Measurements from ENCODE around the gene LBHD2.
A peak's percentile ranks its signal among the peaks of the same experiment; 100 is the strongest.

The LBHD2 gene

DNA sequence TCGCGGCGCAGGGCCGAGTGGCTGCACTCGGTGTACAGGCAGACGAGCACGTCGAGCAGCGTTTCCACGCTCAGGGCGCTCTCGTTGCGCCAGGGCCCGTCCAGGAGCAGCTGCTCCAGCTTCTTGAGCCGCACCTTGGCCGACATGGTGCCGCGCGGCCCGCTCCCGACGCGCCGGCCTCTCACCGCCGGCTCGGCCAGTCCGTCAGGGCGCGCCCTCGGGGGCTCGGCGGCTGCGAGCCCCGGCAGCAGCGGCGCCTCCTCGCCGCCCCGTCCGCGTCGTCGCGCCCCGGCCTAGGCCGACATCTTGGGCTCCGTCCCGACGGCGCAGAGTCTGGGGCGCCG lies 27.0 kb upstream of the LBHD2 start:
- Histone ChIP-seq H3K9me3 (ENCODE audit: control insufficient read depth in 5 of 5, low read length in 5 of 5) (no peaks in the 10 kb centered on the region), H3K4me1 (ENCODE audit: control insufficient read depth in 5 of 5, insufficient read depth in 5 of 5, low read length in 5 of 5) (peaks cover 4 to 50% (median 37%) of the 10 kb centered on the region in 5 donors), H3K36me3 (ENCODE audit: control insufficient read depth in 5 of 5, insufficient read depth in 5 of 5, low read length in 5 of 5) (no peaks in the 10 kb centered on the region), H3K4me3 (ENCODE audit: low read depth in 1 of 5, low read length in 5 of 5) (peak overlapping the region in 4 of 5 donors; percentile 81 to 97 (median 88)), H3K27me3 (ENCODE audit: control insufficient read depth in 5 of 5, insufficient read depth in 4 of 5, low read length in 5 of 5) (no peaks in the 10 kb centered on the region), H3K27ac (ENCODE audit: low read depth, low read length) (peak overlapping the region; percentile 85), H3K9ac (ENCODE audit: low read length in 5 of 5) (peak overlapping the region in 4 of 5 donors; percentile 61 to 92 (median 86))

GRCh38 chr14:103057372-103058163 lies 26.4 kb upstream of the LBHD2 start, which contains the start of gene CDC42BPB:
Gene CDC42BPB (minus strand): TSS chr14:103057549. CDS start chr14:103057173, 376 bp downstream.
- Histone ChIP-seq H3K9ac (ENCODE audit: low read length in 5 of 5) (peak within 1 kb of the TSS in 4 of 5 donors; percentile 77 to 92 (median 86)), H3K4me3 (ENCODE audit: low read depth in 1 of 5, low read length in 5 of 5) (peak within 1 kb of the TSS; percentile 70 to 97 (median 82)), H3K36me3 (ENCODE audit: control insufficient read depth in 5 of 5, insufficient read depth in 5 of 5, low read length in 5 of 5) (no peaks in the 10 kb centered on the region), H3K27ac (ENCODE audit: low read depth, low read length) (peak within 1 kb of the TSS; percentile 85), H3K4me1 (ENCODE audit: control insufficient read depth in 5 of 5, insufficient read depth in 5 of 5, low read length in 5 of 5) (peaks cover 1 to 50% (median 37%) of the 10 kb centered on the region in 5 donors), H3K27me3 (ENCODE audit: control insufficient read depth in 5 of 5, insufficient read depth in 4 of 5, low read length in 5 of 5) (no peaks in the 10 kb centered on the region), H3K9me3 (ENCODE audit: control insufficient read depth in 5 of 5, low read length in 5 of 5) (no peaks in the 10 kb centered on the region)

DNA sequence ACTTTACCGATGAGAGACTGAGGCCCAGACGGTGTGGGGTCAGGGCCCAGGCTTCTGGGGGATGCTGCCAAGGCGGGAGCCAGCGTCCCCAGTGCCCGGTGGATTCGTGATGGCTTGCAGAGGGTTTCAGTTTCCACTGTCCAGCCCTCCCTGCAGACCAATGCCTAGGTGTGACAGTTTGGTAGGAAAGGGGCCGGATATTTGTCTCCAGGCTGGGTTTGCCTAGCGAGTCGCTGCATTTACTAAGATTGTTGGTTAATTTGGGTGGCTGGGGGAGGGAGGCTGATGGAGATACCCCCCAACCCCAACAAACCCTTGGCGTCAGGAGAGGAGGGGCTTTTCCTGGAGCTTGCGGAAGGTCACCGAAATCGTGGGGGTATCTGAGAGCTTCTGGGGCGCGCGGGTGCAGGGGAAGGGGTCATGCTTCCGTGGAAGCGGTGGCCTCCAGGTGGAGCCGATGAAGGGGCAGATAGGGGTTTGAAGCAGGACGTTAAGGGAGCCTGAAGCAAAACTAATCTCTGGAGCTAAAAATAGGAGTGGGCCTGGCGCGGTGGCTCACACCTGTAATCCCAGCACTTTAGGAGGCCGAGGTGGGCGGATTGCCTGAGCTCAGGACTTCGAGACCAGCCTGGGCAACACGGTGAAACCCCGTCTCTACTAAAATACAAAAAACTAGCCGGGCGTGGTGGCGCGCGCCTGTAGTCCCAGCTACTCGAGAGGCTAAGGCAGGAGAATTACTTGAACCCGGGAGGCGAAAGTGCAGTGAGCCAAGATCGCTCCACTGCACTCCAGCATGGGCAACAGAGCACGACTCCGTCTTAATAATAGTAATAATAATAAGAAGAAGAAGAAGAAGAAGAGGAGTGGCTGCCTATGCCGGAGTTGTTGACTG lies 25.6 kb upstream of the LBHD2 start:
- Histone ChIP-seq H3K9ac (ENCODE audit: low read length in 5 of 5) (peak overlapping the region in 4 of 5 donors; percentile 66 to 84 (median 74)), H3K27me3 (ENCODE audit: control insufficient read depth in 5 of 5, insufficient read depth in 4 of 5, low read length in 5 of 5) (no peaks in the 10 kb centered on the region), H3K27ac (ENCODE audit: low read depth, low read length) (peak overlapping the region; percentile 76), H3K9me3 (ENCODE audit: control insufficient read depth in 5 of 5, low read length in 5 of 5) (no peaks in the 10 kb centered on the region), H3K36me3 (ENCODE audit: control insufficient read depth in 5 of 5, insufficient read depth in 5 of 5, low read length in 5 of 5) (no peaks in the 10 kb centered on the region), H3K4me1 (ENCODE audit: control insufficient read depth in 5 of 5, insufficient read depth in 5 of 5, low read length in 5 of 5) (peaks cover 0 to 50% (median 37%) of the 10 kb centered on the region in 5 donors), H3K4me3 (ENCODE audit: low read depth in 1 of 5, low read length in 5 of 5) (peak overlapping the region; percentile 70 to 79 (median 75))

- Histone ChIP-seq H3K9me3 (ENCODE audit: control insufficient read depth in 5 of 5, low read length in 5 of 5) (no peaks in the 10 kb centered on the region), H3K4me1 (ENCODE audit: control insufficient read depth in 5 of 5, insufficient read depth in 5 of 5, low read length in 5 of 5) (peaks cover 0 to 43% (median 35%) of the 10 kb centered on the region in 5 donors), H3K27me3 (ENCODE audit: control insufficient read depth in 5 of 5, insufficient read depth in 4 of 5, low read length in 5 of 5) (no peaks in the 10 kb centered on the region), H3K27ac (ENCODE audit: low read depth, low read length) (no peak overlapping the region), H3K4me3 (ENCODE audit: low read depth in 1 of 5, low read length in 5 of 5) (no peak overlapping the region), H3K9ac (ENCODE audit: low read length in 5 of 5) (no peak overlapping the region), H3K36me3 (ENCODE audit: control insufficient read depth in 5 of 5, insufficient read depth in 5 of 5, low read length in 5 of 5) (no peaks in the 10 kb centered on the region)
These were observed 24.5 kb upstream of the LBHD2 start for GRCh38 chr14:103059556-103059955.

DNA sequence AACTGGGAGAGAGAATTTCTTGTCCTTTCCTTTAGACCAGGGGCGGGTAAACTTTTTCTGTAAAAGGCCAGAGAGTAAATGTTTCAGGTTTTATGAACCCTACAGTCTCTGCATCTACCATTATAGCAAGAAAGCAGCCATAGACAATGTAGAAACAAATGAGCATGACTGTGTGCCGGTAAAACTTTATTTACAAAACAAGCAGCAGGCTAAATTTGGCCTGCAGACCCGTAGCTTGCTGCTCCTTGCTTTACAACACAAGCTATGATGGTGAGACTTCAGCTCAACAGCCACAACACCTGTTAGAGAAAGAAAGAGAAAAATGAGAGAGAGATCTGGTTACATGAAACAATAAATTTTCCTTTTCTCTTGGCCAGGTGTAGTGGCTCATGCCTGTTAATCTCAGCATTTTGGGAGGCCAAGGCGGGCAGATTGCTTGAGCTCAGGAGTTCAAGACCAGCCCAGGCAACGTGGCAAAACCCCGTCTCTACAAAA lies 22.5 kb upstream of the LBHD2 start:
- H3K27me3 ChIP-seq (ENCODE audit: control insufficient read depth in 5 of 5, insufficient read depth in 4 of 5, low read length in 5 of 5) = no peaks in the 10 kb centered on the region
- H3K4me1 ChIP-seq (ENCODE audit: control insufficient read depth in 5 of 5, insufficient read depth in 5 of 5, low read length in 5 of 5) = peaks cover 3 to 30% (median 25%) of the 10 kb centered on the region in 5 donors
- H3K36me3 ChIP-seq (ENCODE audit: control insufficient read depth in 5 of 5, insufficient read depth in 5 of 5, low read length in 5 of 5) = no peaks in the 10 kb centered on the region
- H3K9me3 ChIP-seq (ENCODE audit: control insufficient read depth in 5 of 5, low read length in 5 of 5) = no peaks in the 10 kb centered on the region
- no peak overlapping the region for H3K4me3 ChIP-seq (ENCODE audit: low read depth in 1 of 5, low read length in 5 of 5)
- H3K9ac ChIP-seq (ENCODE audit: low read length in 5 of 5) = no peak overlapping the region
- H3K27ac ChIP-seq (ENCODE audit: low read depth, low read length) = no peak overlapping the region

- Histone ChIP-seq H3K27me3 (ENCODE audit: control insufficient read depth in 5 of 5, insufficient read depth in 4 of 5, low read length in 5 of 5) (no peaks in the 10 kb centered on the region), H3K4me1 (ENCODE audit: control insufficient read depth in 5 of 5, insufficient read depth in 5 of 5, low read length in 5 of 5) (peaks cover 3 to 33% (median 19%) of the 10 kb centered on the region in 5 donors), H3K9ac (ENCODE audit: low read length in 5 of 5) (no peak overlapping the region), H3K27ac (ENCODE audit: low read depth, low read length) (no peak overlapping the region), H3K36me3 (ENCODE audit: control insufficient read depth in 5 of 5, insufficient read depth in 5 of 5, low read length in 5 of 5) (no peaks in the 10 kb centered on the region), H3K4me3 (ENCODE audit: low read depth in 1 of 5, low read length in 5 of 5) (no peak overlapping the region), H3K9me3 (ENCODE audit: control insufficient read depth in 5 of 5, low read length in 5 of 5) (no peaks in the 10 kb centered on the region)
These were observed 19.6 kb upstream of the LBHD2 start for GRCh38 chr14:103064436-103064835.

DNA sequence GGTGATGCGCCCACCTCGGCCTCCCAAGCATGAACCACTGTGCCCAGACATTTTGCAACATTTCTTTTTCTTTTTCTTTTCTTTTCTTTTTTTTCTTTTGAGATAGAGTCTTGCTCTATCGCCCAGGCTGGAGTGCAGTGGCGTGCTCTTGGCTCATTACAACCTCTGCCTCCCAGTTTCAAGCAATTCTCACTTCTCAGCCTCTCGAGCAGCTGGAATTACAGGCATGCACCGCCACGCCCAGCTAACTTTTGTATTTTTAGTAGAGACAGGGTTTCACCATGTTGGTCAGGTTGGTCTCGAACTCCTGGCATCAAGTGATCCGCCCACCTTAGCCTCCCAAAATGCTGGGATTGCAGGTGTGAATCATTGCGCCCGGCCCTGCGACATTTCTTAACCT lies 19.0 kb upstream of the LBHD2 start:
- H3K27me3 ChIP-seq (ENCODE audit: control insufficient read depth in 5 of 5, insufficient read depth in 4 of 5, low read length in 5 of 5) = no peaks in the 10 kb centered on the region
- no peaks in the 10 kb centered on the region for H3K9me3 ChIP-seq (ENCODE audit: control insufficient read depth in 5 of 5, low read length in 5 of 5)
- H3K4me3 ChIP-seq (ENCODE audit: low read depth in 1 of 5, low read length in 5 of 5) = no peak overlapping the region
- no peaks in the 10 kb centered on the region for H3K36me3 ChIP-seq (ENCODE audit: control insufficient read depth in 5 of 5, insufficient read depth in 5 of 5, low read length in 5 of 5)
- no peak overlapping the region for H3K9ac ChIP-seq (ENCODE audit: low read length in 5 of 5)
- peaks cover 3 to 33% (median 14%) of the 10 kb centered on the region in 5 donors for H3K4me1 ChIP-seq (ENCODE audit: control insufficient read depth in 5 of 5, insufficient read depth in 5 of 5, low read length in 5 of 5)
- H3K27ac ChIP-seq (ENCODE audit: low read depth, low read length) = no peak overlapping the region

DNA sequence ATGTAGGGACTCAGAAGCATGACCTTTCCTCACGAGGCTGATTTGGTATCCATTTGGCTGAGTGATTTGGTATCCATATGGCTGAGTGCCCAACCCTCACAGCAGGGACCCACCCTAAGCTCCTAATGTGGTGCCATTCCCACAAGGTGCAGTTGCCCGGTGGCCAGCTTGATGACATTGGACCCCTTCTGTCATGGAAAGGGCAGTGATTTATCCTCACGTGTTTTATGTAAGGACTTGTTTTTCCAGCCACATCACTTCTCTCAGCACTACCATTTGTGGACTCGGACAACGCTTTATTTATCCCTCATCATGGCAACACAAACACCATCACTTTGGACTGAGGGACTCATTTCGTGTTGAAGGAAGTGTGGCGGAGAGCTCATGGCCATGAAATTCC lies 18.1 kb upstream of the LBHD2 start:
- Histone ChIP-seq H3K9me3 (ENCODE audit: control insufficient read depth in 5 of 5, low read length in 5 of 5) (no peaks in the 10 kb centered on the region), H3K36me3 (ENCODE audit: control insufficient read depth in 5 of 5, insufficient read depth in 5 of 5, low read length in 5 of 5) (no peaks in the 10 kb centered on the region), H3K4me3 (ENCODE audit: low read depth in 1 of 5, low read length in 5 of 5) (peak overlapping the region in 1 of 5 donors; percentile 2), H3K9ac (ENCODE audit: low read length in 5 of 5) (no peak overlapping the region), H3K27me3 (ENCODE audit: control insufficient read depth in 5 of 5, insufficient read depth in 4 of 5, low read length in 5 of 5) (no peaks in the 10 kb centered on the region), H3K4me1 (ENCODE audit: control insufficient read depth in 5 of 5, insufficient read depth in 5 of 5, low read length in 5 of 5) (peaks cover 3 to 35% (median 14%) of the 10 kb centered on the region in 5 donors), H3K27ac (ENCODE audit: low read depth, low read length) (peak overlapping the region; percentile 16)

DNA sequence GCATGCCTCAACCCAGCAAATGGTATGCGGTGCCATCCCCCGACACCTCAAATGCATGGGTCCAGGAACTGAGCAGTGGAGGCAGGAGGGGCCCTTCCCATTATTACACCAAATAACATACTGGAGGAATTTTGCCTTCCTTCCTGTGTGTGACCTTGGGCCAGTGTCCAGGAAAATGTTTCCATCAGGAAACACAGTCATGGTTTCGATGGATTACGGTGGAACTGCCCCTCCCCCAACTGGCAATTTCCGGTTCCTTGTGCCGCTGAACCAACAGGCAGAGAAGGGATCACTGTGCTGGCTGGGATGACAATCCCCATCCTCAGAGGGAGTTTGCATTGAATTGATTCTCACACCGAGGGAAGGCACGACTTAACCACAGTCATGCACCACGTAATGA lies 17.6 kb upstream of the LBHD2 start:
- H3K4me3 ChIP-seq (ENCODE audit: low read depth in 1 of 5, low read length in 5 of 5) = peak overlapping the region in 1 of 5 donors; percentile 29
- no peak overlapping the region for H3K9ac ChIP-seq (ENCODE audit: low read length in 5 of 5)
- no peaks in the 10 kb centered on the region for H3K36me3 ChIP-seq (ENCODE audit: control insufficient read depth in 5 of 5, insufficient read depth in 5 of 5, low read length in 5 of 5)
- H3K9me3 ChIP-seq (ENCODE audit: control insufficient read depth in 5 of 5, low read length in 5 of 5) = no peaks in the 10 kb centered on the region
- H3K4me1 ChIP-seq (ENCODE audit: control insufficient read depth in 5 of 5, insufficient read depth in 5 of 5, low read length in 5 of 5) = peaks cover 5 to 40% (median 19%) of the 10 kb centered on the region in 5 donors
- no peak overlapping the region for H3K27ac ChIP-seq (ENCODE audit: low read depth, low read length)
- H3K27me3 ChIP-seq (ENCODE audit: control insufficient read depth in 5 of 5, insufficient read depth in 4 of 5, low read length in 5 of 5) = no peaks in the 10 kb centered on the region
